Activated CD8-positive, alpha-beta T cell treated with anti-CD3 and anti-CD28 coated beads, Interleukin-2, amount 10 ng/mL, durations not matched to agents 7 days and 5 days (primary cell): Measurements from ENCODE around the gene VPS37C. TPM values are rescaled to one million over a fixed set of nuclear protein-coding genes. Genes with fewer than 3 reads are reported as not detected.

Source experiments
- ATAC-seq: fragments of 150-1000 bp; cut with Tn5 transposase; one replicate; pipeline ENCODE4 v1.10.0; 2021; ENCODE audit warnings: moderate library complexity
- CTCF ChIA-PET: fragments of 350-600 bp; sonication (Branson Sonifier 250); formaldehyde crosslinking; loops from one replicate; lab custom pipeline; 2021; ENCODE audit warnings: antibody characterized with exemption; lab: Charles Lee
- POLR2A ChIA-PET: fragments of 350-600 bp; sonication (Branson Sonifier 250); formaldehyde crosslinking; loops from one replicate; lab custom pipeline; 2021; ENCODE audit warnings: antibody characterized with exemption; lab: Charles Lee
- DNase-seq: peaks from one replicate; pipeline ENCODE4 v3.0.0-alpha.2; 2020
- H3K27ac Mint-ChIP-seq: one replicate; pipeline ENCODE4 v1.8.0; 2021; ENCODE audit warnings: mild to moderate bottlenecking, mixed read lengths
- H3K27me3 Mint-ChIP-seq: one replicate; pipeline ENCODE4 v1.8.0; 2021; ENCODE audit warnings: low read depth, mixed read lengths
- H3K36me3 Mint-ChIP-seq: one replicate; pipeline ENCODE4 v1.8.0; 2021; ENCODE audit warnings: low read depth, mixed read lengths
- H3K4me1 Mint-ChIP-seq: one replicate; pipeline ENCODE4 v1.8.0; 2021; ENCODE audit warnings: low read depth, mixed read lengths
- H3K4me3 Mint-ChIP-seq: one replicate; pipeline ENCODE4 v1.8.0; 2021; ENCODE audit warnings: mild to moderate bottlenecking, mixed read lengths
- H3K9me3 Mint-ChIP-seq: one replicate; pipeline ENCODE4 v1.8.0; 2022; ENCODE audit warnings: mixed read lengths; ENCODE audit not compliant: insufficient read depth
- total RNA-seq, 2 experiments: library from RNA; stranded (reverse); gene quantifications; one replicate each; pipeline ENCODE4 v1.2.3, GENCODE V29; 2021

Gene VPS37C
- total RNA-seq, 2 experiments from 2014 or later, result 3.4 to 3.8 TPM

- ChIA-PET CTCF (interaction anchor here (0.8 to 1.8 kb wide), 4 partner anchors 8 to 40 kb away, joined by 3 to 21 read pairs (median 5); no protein-coding TSS in a partner anchor), POLR2A (interaction anchor here (1.2 to 2.4 kb wide), 5 partner anchors 8 to 150 kb away, joined by 3 to 9 read pairs (median 5); partner anchors contain the start of gene CD6)
- H3K4me1 Mint-ChIP-seq, result peaks cover 69% of the 10 kb centered on the region
- H3K36me3 Mint-ChIP-seq, result peaks cover 87% of the 10 kb centered on the region
- no peak for DNase-seq
- no peaks in the 10 kb centered on the region for H3K27me3 Mint-ChIP-seq
- H3K9me3 Mint-ChIP-seq, result no peaks in the 10 kb centered on the region
- no peak overlapping the region for H3K4me3 Mint-ChIP-seq
- ATAC-seq, result no peak
- peak overlapping the region; percentile 83 for H3K27ac Mint-ChIP-seq
These were observed 39.9 kb downstream of the VPS37C start for GRCh38 chr11:61121192-61121831.

- Mint-ChIP-seq H3K4me3 (no peak overlapping the region), H3K4me1 (peaks cover 73% of the 10 kb centered on the region), H3K27ac (peak overlapping the region; percentile 83), H3K9me3 (no peaks in the 10 kb centered on the region), H3K36me3 (peaks cover 87% of the 10 kb centered on the region), H3K27me3 (no peaks in the 10 kb centered on the region)
- POLR2A ChIA-PET, result interaction anchor here (1.2 to 2.4 kb wide), 3 partner anchors 9 to 150 kb away, joined by 3 to 9 read pairs (median 7); partner anchors contain the start of gene CD6
- ATAC-seq (peak; percentile 89), DNase-seq (peak; percentile 71)
- CTCF ChIA-PET, result interaction anchor here (1.2 to 1.8 kb wide), 3 partner anchors 8 to 39 kb away, joined by 3 to 21 read pairs (median 7); no protein-coding TSS in a partner anchor
These were observed 40.5 kb downstream of the VPS37C start for GRCh38 chr11:61120706-61121191.

- peak; percentile 24 for ATAC-seq
- H3K4me3 Mint-ChIP-seq, result peak overlapping the region; percentile 49
- DNase-seq, result no peak
- peaks cover 77% of the 10 kb centered on the region for H3K4me1 Mint-ChIP-seq
- POLR2A ChIA-PET, result interaction anchor here (1.2 to 2.4 kb wide), 3 partner anchors 8 to 149 kb away, joined by 3 to 9 read pairs (median 7); partner anchors contain the start of gene CD6
- H3K27me3 Mint-ChIP-seq, result no peaks in the 10 kb centered on the region
- peaks cover 90% of the 10 kb centered on the region for H3K36me3 Mint-ChIP-seq
- CTCF ChIA-PET, result interaction anchor here (0.5 to 1.8 kb wide), 4 partner anchors 9 to 69 kb away, joined by 3 to 21 read pairs (median 5); no protein-coding TSS in a partner anchor
- no peaks in the 10 kb centered on the region for H3K9me3 Mint-ChIP-seq
- H3K27ac Mint-ChIP-seq, result peak overlapping the region; percentile 83
These were observed 41.0 kb downstream of the VPS37C start for GRCh38 chr11:61120099-61120705.

GRCh38 chr11:61119571-61119970 is 41.7 kb downstream of the VPS37C start:
- Mint-ChIP-seq H3K27me3 (no peaks in the 10 kb centered on the region), H3K4me3 (peak overlapping the region; percentile 49), H3K27ac (peak overlapping the region; percentile 83), H3K4me1 (peaks cover 83% of the 10 kb centered on the region), H3K36me3 (peaks cover 91% of the 10 kb centered on the region), H3K9me3 (no peaks in the 10 kb centered on the region)
- no peak for DNase-seq
- ChIA-PET CTCF (interaction anchor here (0.5 to 1.8 kb wide), 2 partner anchors 9 to 69 kb away, joined by 3 to 21 read pairs; no protein-coding TSS in a partner anchor), POLR2A (interaction anchor here (1.9 to 2.4 kb wide), 2 partner anchors 36 to 148 kb away, joined by 7 to 9 read pairs; partner anchors contain the start of gene CD6)
- no peak for ATAC-seq

- Mint-ChIP-seq H3K4me1 (peaks cover 84% of the 10 kb centered on the region), H3K4me3 (no peak overlapping the region), H3K9me3 (no peaks in the 10 kb centered on the region), H3K27ac (peak overlapping the region; percentile 83), H3K36me3 (peaks cover 89% of the 10 kb centered on the region), H3K27me3 (no peaks in the 10 kb centered on the region)
- ATAC-seq (no peak), DNase-seq (no peak)
- POLR2A ChIA-PET, result interaction anchor here (2.4 kb wide), 1 partner anchor 148 kb away, joined by 9 read pairs; the partner anchor contains the start of gene CD6
- CTCF ChIA-PET, result interaction anchor here (0.8 kb wide), 1 partner anchor 15 kb away, joined by 3 read pairs; no protein-coding TSS in a partner anchor
These were observed 42.2 kb downstream of the VPS37C start for GRCh38 chr11:61119055-61119454.

GRCh38 chr11:61118406-61118805 is 42.8 kb downstream of the VPS37C start:
- peaks cover 89% of the 10 kb centered on the region for H3K36me3 Mint-ChIP-seq
- ChIA-PET CTCF (interaction anchor here (0.8 to 3.1 kb wide), 2 partner anchors 11 to 15 kb away, joined by 3 to 12 read pairs; no protein-coding TSS in a partner anchor), POLR2A (interaction anchor here (0.8 kb wide), 1 partner anchor 28 kb away, joined by 3 read pairs; no protein-coding TSS in a partner anchor)
- peaks cover 86% of the 10 kb centered on the region for H3K4me1 Mint-ChIP-seq
- no peaks in the 10 kb centered on the region for H3K27me3 Mint-ChIP-seq
- peak overlapping the region; percentile 83 for H3K27ac Mint-ChIP-seq
- DNase-seq (no peak), ATAC-seq (no peak)
- no peak overlapping the region for H3K4me3 Mint-ChIP-seq
- H3K9me3 Mint-ChIP-seq, result no peaks in the 10 kb centered on the region

- no peak for DNase-seq
- H3K27me3 Mint-ChIP-seq, result no peaks in the 10 kb centered on the region
- H3K4me1 Mint-ChIP-seq, result peaks cover 86% of the 10 kb centered on the region
- H3K4me3 Mint-ChIP-seq, result no peak overlapping the region
- no peaks in the 10 kb centered on the region for H3K9me3 Mint-ChIP-seq
- peaks cover 89% of the 10 kb centered on the region for H3K36me3 Mint-ChIP-seq
- no peak overlapping the region for H3K27ac Mint-ChIP-seq
- ATAC-seq, result no peak
- POLR2A ChIA-PET, result interaction anchor here (0.8 kb wide), 1 partner anchor 27 kb away, joined by 3 read pairs; no protein-coding TSS in a partner anchor
- CTCF ChIA-PET, result interaction anchor here (0.8 to 3.1 kb wide), 2 partner anchors 11 to 16 kb away, joined by 3 to 12 read pairs; no protein-coding TSS in a partner anchor
These were observed 43.2 kb downstream of the VPS37C start for GRCh38 chr11:61118004-61118403.

GRCh38 chr11:61117168-61117520 is 44.1 kb downstream of the VPS37C start:
- Mint-ChIP-seq H3K36me3 (peaks cover 89% of the 10 kb centered on the region), H3K27me3 (no peaks in the 10 kb centered on the region), H3K9me3 (no peaks in the 10 kb centered on the region), H3K4me3 (no peak overlapping the region), H3K27ac (no peak overlapping the region), H3K4me1 (peaks cover 90% of the 10 kb centered on the region)
- POLR2A ChIA-PET, result interaction anchor here (0.6 kb wide), 1 partner anchor 130 kb away, joined by 3 read pairs; no protein-coding TSS in a partner anchor
- no peak for DNase-seq
- CTCF ChIA-PET, result interaction anchor here (3.1 kb wide), 1 partner anchor 12 kb away, joined by 12 read pairs; no protein-coding TSS in a partner anchor
- no peak for ATAC-seq

GRCh38 chr11:61116426-61117167 is 44.6 kb downstream of the VPS37C start:
- H3K36me3 Mint-ChIP-seq, result peaks cover 90% of the 10 kb centered on the region
- no peaks in the 10 kb centered on the region for H3K9me3 Mint-ChIP-seq
- no peaks in the 10 kb centered on the region for H3K27me3 Mint-ChIP-seq
- H3K27ac Mint-ChIP-seq, result peak overlapping the region; percentile 75
- H3K4me1 Mint-ChIP-seq, result peaks cover 91% of the 10 kb centered on the region
- no peak for DNase-seq
- CTCF ChIA-PET, result interaction anchor here (3.1 kb wide), 1 partner anchor 13 kb away, joined by 12 read pairs; no protein-coding TSS in a partner anchor
- H3K4me3 Mint-ChIP-seq, result no peak overlapping the region
- POLR2A ChIA-PET, result interaction anchor here (0.6 to 1.0 kb wide), 2 partner anchors 99 to 129 kb away, joined by 3 read pairs; no protein-coding TSS in a partner anchor
- ATAC-seq, result no peak

- no peaks in the 10 kb centered on the region for H3K27me3 Mint-ChIP-seq
- H3K9me3 Mint-ChIP-seq, result no peaks in the 10 kb centered on the region
- ATAC-seq, result no peak
- H3K4me3 Mint-ChIP-seq, result no peak overlapping the region
- DNase-seq, result no peak
- H3K36me3 Mint-ChIP-seq, result peaks cover 90% of the 10 kb centered on the region
- CTCF ChIA-PET, result interaction anchor here (1.7 to 5.0 kb wide), 3 partner anchors 14 to 146 kb away, joined by 3 to 25 read pairs (median 12); no protein-coding TSS in a partner anchor
- H3K4me1 Mint-ChIP-seq, result peaks cover 91% of the 10 kb centered on the region
- peak overlapping the region; percentile 72 for H3K27ac Mint-ChIP-seq
- POLR2A ChIA-PET, result interaction anchor here (0.8 to 1.0 kb wide), 2 partner anchors 12 to 99 kb away, joined by 3 read pairs; no protein-coding TSS in a partner anchor
These were observed 45.6 kb downstream of the VPS37C start for GRCh38 chr11:61115498-61116224.
